HepG2 (cell line): ENCODE measurements around the gene CEP44. TPM values are rescaled to one million over a fixed set of nuclear protein-coding genes. Genes with fewer than 3 reads are reported as not detected.

Experiments
- ATAC-seq: fragments of 200-7000 bp; cut with Tn5 transposase; 3 replicates; pipeline ENCODE4 v1.9.1; 2020; ENCODE audit warnings: mild to moderate bottlenecking, moderate library complexity
- BruUV-seq: library from RNA; stranded (reverse); fragments of 400-500 nt; replicated peaks from 2 replicates; lab custom pipeline; 2021; lab: Mats Ljungman, UMichigan
- CTCF ChIA-PET: fragments of 300-600 bp; formaldehyde crosslinking; extraction: SDS; loops from one replicate; lab custom pipeline; 2021; ENCODE audit warnings: low total read pairs, inconsistent platforms, low intra/inter-chr PET ratio; lab: Yijun Ruan, JAX
- POLR2A ChIA-PET: fragments of 350-600 bp; sonication (Branson Sonifier 250); formaldehyde crosslinking; loops from one replicate; lab custom pipeline; 2020; ENCODE audit warnings: antibody characterized with exemption, inconsistent platforms; lab: Yijun Ruan, JAX
- DNase-seq: peaks from one replicate; pipeline ENCODE4 v3.0.0-alpha.2; 2015; ENCODE audit warnings: low spot score
- FAIRE-seq: peaks from 3 replicates; lab custom pipeline; 2011; peaks lifted over from hg19 to GRCh38; lab: Jason Lieb, UNC
- H2AFZ ChIP-seq: one replicate; pipeline ENCODE4 v1.6.1; 2011; ENCODE audit warnings: low read length, inconsistent platforms
- H3K27ac ChIP-seq: fragments of 300-600 bp; 3 replicates; pipeline ENCODE4 v1.8.0; 2011; ENCODE audit warnings: mixed run types, mild to moderate bottlenecking, mixed read lengths, low read length, inconsistent platforms; ENCODE audit not compliant: insufficient read depth; ENCODE audit errors: extremely low read length
- H3K27me3 ChIP-seq, 2 experiments: fragments of 200-600 bp in 1 of 2; 2 replicates in 1 of 2; 3 replicates in 1 of 2; pipeline versions ENCODE4 v1.6.0 to v1.8.0; 2011; ENCODE audit warnings: low read length in 2 of 2, mild to moderate bottlenecking in 2 of 2, moderate library complexity in 2 of 2, inconsistent platforms in 1 of 2; ENCODE audit not compliant: insufficient read depth in 2 of 2, control insufficient read depth in 1 of 2
- H3K36me3 ChIP-seq, 2 experiments: fragments of 200-600 bp in 1 of 2; replicated peaks in 1 of 2; 2 replicates in 1 of 2; 3 replicates in 1 of 2; pipeline versions ENCODE4 v1.5.1 to v1.8.0; 2011; ENCODE audit warnings: low read length in 2 of 2, inconsistent platforms in 1 of 2; ENCODE audit not compliant: insufficient read depth in 2 of 2, control insufficient read depth in 1 of 2
- H3K4me1 ChIP-seq: 2 replicates; pipeline ENCODE4 v1.5.1; 2012; ENCODE audit warnings: low read length, inconsistent platforms; ENCODE audit not compliant: insufficient read depth
- H3K4me2 ChIP-seq: 2 replicates; pipeline ENCODE4 v1.6.0; 2011; ENCODE audit warnings: low read depth, low read length, inconsistent platforms
- H3K4me3 ChIP-seq, 3 experiments: fragments of 200-600 bp in 1 of 3; sonication (generic), shearing (Covaris generic) in 1 of 3; replicated peaks in 1 of 3; 2 replicates each; pipeline ENCODE4 v1.5.1; 2011 to 2016; ENCODE audit warnings: low read length in 3 of 3, inconsistent platforms in 2 of 3, low read depth in 2 of 3, mild to moderate bottlenecking in 2 of 3, control low read depth in 1 of 3, mixed read lengths in 1 of 3; ENCODE audit not compliant: insufficient read depth in 1 of 3
- H3K79me2 ChIP-seq: one replicate; pipeline ENCODE4 v1.6.1; 2011; ENCODE audit warnings: low read length, inconsistent platforms; ENCODE audit not compliant: insufficient read depth
- H3K9ac ChIP-seq: 2 replicates; pipeline ENCODE4 v1.6.0; 2011; ENCODE audit warnings: mild to moderate bottlenecking, low read depth, low read length, inconsistent platforms; ENCODE audit not compliant: insufficient read depth
- H3K9me3 ChIP-seq: 2 replicates; pipeline ENCODE4 v1.5.1; 2012; ENCODE audit warnings: mild to moderate bottlenecking, low read length
- H4K20me1 ChIP-seq: 2 replicates; pipeline ENCODE4 v1.6.0; 2011; ENCODE audit warnings: inconsistent platforms, mild to moderate bottlenecking, low read length, moderate library complexity; ENCODE audit not compliant: insufficient read depth
- CBX2 ChIP-seq, 2 experiments: fragments of 200-600 bp in 1 of 2; sonication (generic); formaldehyde crosslinking in 1 of 2; IDR thresholded peaks; 2 replicates each; pipeline versions ENCODE4 v1.7.0 to v1.8.1; 2018 to 2022; ENCODE audit warnings: low read depth in 2 of 2, low read length in 1 of 2, mild to moderate bottlenecking in 1 of 2, missing genetic modification reagents in 1 of 2
- E2F5 ChIP-seq: sonication (generic); formaldehyde crosslinking; conservative IDR thresholded peaks from 2 replicates; pipeline ENCODE4 v1.4.0; 2020; ENCODE audit warnings: missing genetic modification reagents
- FOXP4 ChIP-seq: sonication (generic); formaldehyde crosslinking; IDR thresholded peaks from 2 replicates; pipeline ENCODE4 v1.4.0; 2020; ENCODE audit warnings: missing genetic modification reagents
- HOXA5 ChIP-seq: sonication (generic); formaldehyde crosslinking; IDR thresholded peaks from 2 replicates; pipeline ENCODE4 v1.4.0; 2020; ENCODE audit warnings: missing genetic modification reagents
- JUN ChIP-seq: sonication (generic); formaldehyde crosslinking; IDR thresholded peaks from 2 replicates; pipeline ENCODE4 v1.4.0; 2020; ENCODE audit warnings: mild to moderate bottlenecking, missing genetic modification reagents
- MXI1 ChIP-seq: IDR thresholded peaks from 3 replicates; pipeline ENCODE4 v1.6.1; 2012; ENCODE audit warnings: low read depth, low read length, inconsistent platforms, borderline replicate concordance
- PHF21A ChIP-seq: sonication (generic); formaldehyde crosslinking; IDR thresholded peaks from 2 replicates; pipeline ENCODE4 v1.5.0; 2020; ENCODE audit warnings: mild to moderate bottlenecking, missing genetic modification reagents
- SKI ChIP-seq: fragments of 450-650 bp; IDR thresholded peaks from one replicate; pipeline ENCODE4 v1.6.1; 2018; ENCODE audit warnings: mild to moderate bottlenecking; ENCODE audit not compliant: partially characterized antibody
- TBL1XR1 ChIP-seq: fragments of 150-350 bp; IDR thresholded peaks from 2 replicates; pipeline ENCODE4 v1.6.1; 2014; ENCODE audit warnings: borderline replicate concordance, low read length; ENCODE audit not compliant: partially characterized antibody
- TCF7L2 ChIP-seq: IDR thresholded peaks from 2 replicates; pipeline ENCODE4 v1.6.1; 2011; ENCODE audit warnings: mild to moderate bottlenecking, low read depth, low read length, moderate library complexity
- ZMYM2 ChIP-seq: sonication (generic); formaldehyde crosslinking; IDR thresholded peaks from 2 replicates; pipeline ENCODE4 v1.8.0; 2022; ENCODE audit warnings: mild to moderate bottlenecking, missing genetic modification reagents
- ZNF225 ChIP-seq: sonication (generic); formaldehyde crosslinking; IDR thresholded peaks from 2 replicates; pipeline ENCODE4 v1.4.0; 2020; ENCODE audit warnings: mild to moderate bottlenecking, missing genetic modification reagents
- ZNF296 ChIP-seq: sonication (generic); formaldehyde crosslinking; conservative IDR thresholded peaks from 2 replicates; pipeline ENCODE4 v1.5.0; 2020; ENCODE audit warnings: mild to moderate bottlenecking, missing genetic modification reagents
- ZNF367 ChIP-seq: sonication (generic); formaldehyde crosslinking; IDR thresholded peaks from 2 replicates; pipeline ENCODE4 v1.4.0; 2020; ENCODE audit warnings: missing genetic modification reagents, borderline replicate concordance
- ZNF589 ChIP-seq: sonication (generic); formaldehyde crosslinking; conservative IDR thresholded peaks from 2 replicates; pipeline ENCODE4 v1.8.0; 2022; ENCODE audit warnings: mild to moderate bottlenecking, moderate library complexity, missing genetic modification reagents
- ZNF839 ChIP-seq: sonication (generic); formaldehyde crosslinking; IDR thresholded peaks from 2 replicates; pipeline ENCODE4 v1.4.0; 2020; ENCODE audit warnings: missing genetic modification reagents, mild to moderate bottlenecking, borderline replicate concordance
- ZSCAN29 ChIP-seq: sonication (generic); formaldehyde crosslinking; conservative IDR thresholded peaks from 2 replicates; pipeline ENCODE4 v1.4.0; 2020; ENCODE audit warnings: mild to moderate bottlenecking, missing genetic modification reagents
- WGBS: methylation state at CpG from one replicate; pipeline ENCODE4 v1.1.6; 2017; ENCODE audit warnings: low lambda C conversion rate; 5-methylcytosine and 5-hydroxymethylcytosine counted together
- in situ Hi-C: cut with HindIII; loops from 2 replicates; pipeline ENCODE4 v1.10.0; 2017; ENCODE audit warnings: low pct_unique_long_range_greater_than_20kb; ENCODE audit not compliant: extremely low pct_ligation_motif_present
- intact Hi-C: fragments of 100-400 bp; cut with micrococcal nuclease; formaldehyde crosslinking; loops from one replicate; pipeline ENCODE4 v1.10.0; 2022; ENCODE audit not compliant: unreplicated experiment
- polyA plus RNA-seq, 8 experiments: library from polyadenylated mRNA; depleted of rRNA in 3 of 8; stranded (reverse) in 7 of 8; unstranded in 1 of 8; fragments of >200 nt; fragmentation: Illumina TruSeq in 4 of 8; extraction: Trizol in 4 of 8; gene quantifications; 2 replicates each; pipeline versions ENCODE4 v1.2.1 to v1.2.3, GENCODE V29; 2011 to 2016; ENCODE audit warnings: low read depth in 4 of 8, missing spikeins in 1 of 8, mixed read lengths in 1 of 8; ENCODE audit not compliant: insufficient read depth in 1 of 8
- total RNA-seq, 5 experiments: library from RNA; depleted of rRNA; stranded (reverse); fragments of >200 nt; fragmentation: Illumina TruSeq; extraction: Trizol; gene quantifications; 2 replicates each; pipeline ENCODE4 v1.2.3, GENCODE V29; 2016; ENCODE audit warnings: low read depth in 1 of 5

Gene CEP44
- total and polyA plus RNA-seq, 2 of the 13 experiments (the other 11 are each of a cell fraction or from before 2014, with no cell fraction given), result 5.5 to 11.9 TPM

- H3K9ac ChIP-seq, result no peak overlapping the region
- H2AFZ ChIP-seq, result no peak overlapping the region
- no peaks in the 10 kb centered on the region for H3K36me3 ChIP-seq
- no peaks in the 10 kb centered on the region; a peak in 1 of 5 replicates for H3K27me3 ChIP-seq
- no TSS peak for BruUV-seq
- no peak overlapping the region; the same call in 1 of the 2 replicates for H3K4me2 ChIP-seq
- intact Hi-C loops, result no loop called here
- no peak overlapping the region for H3K27ac ChIP-seq
- no peak overlapping the region for H3K4me3 ChIP-seq
- H3K9me3 ChIP-seq, result no peaks in the 10 kb centered on the region
- no peaks in the 10 kb centered on the region for H4K20me1 ChIP-seq
- FAIRE-seq (no peak), ATAC-seq (no peak), DNase-seq (no peak)
- CTCF ChIA-PET, result no interaction called here
- peaks cover 42% of the 10 kb centered on the region for H3K79me2 ChIP-seq
- in situ Hi-C loops, result no loop called here
- no peak for TF ChIP-seq ZNF839 (CRISPR knock-in tag)
- no peak for TF ChIP-seq TBL1XR1
- no peak for TF ChIP-seq PHF21A (CRISPR knock-in tag)
- no peak for TF ChIP-seq SKI
- TF ChIP-seq TCF7L2, result no peak
- POLR2A ChIA-PET, result no interaction called here
- WGBS, result 97% methylated on average over 5 of the region's 5 CpGs
- peaks cover 24% of the 10 kb centered on the region for H3K4me1 ChIP-seq
These were observed 2.5 kb upstream of the CEP44 start for GRCh38 chr4:174281182-174281737.

- ChIA-PET CTCF (no interaction called here), POLR2A (no interaction called here)
- FAIRE-seq, result no peak
- H3K27me3 ChIP-seq, result no peaks in the 10 kb centered on the region; a peak in 1 of 5 replicates
- no peak for ATAC-seq
- H2AFZ ChIP-seq, result no peak overlapping the region
- in situ Hi-C loops (no loop called here), intact Hi-C loops (loop anchor here (2.0 kb wide), 1 partner anchor 59 kb away; no protein-coding TSS in a partner anchor)
- H3K4me3 ChIP-seq, result peak overlapping the region in 1 of 3 experiments; percentile 95; a peak in 1 of 6 replicates
- peaks cover 25% of the 10 kb centered on the region for H3K4me1 ChIP-seq
- TF ChIP-seq HOXA5 (CRISPR knock-in tag) (no peak), ZNF367 (no peak), FOXP4 (CRISPR knock-in tag) (no peak), ZMYM2 (CRISPR knock-in tag) (no peak), ZSCAN29 (no peak), MXI1 (no peak), ZNF589 (CRISPR knock-in tag) (no peak), JUN (no peak), E2F5 (CRISPR knock-in tag) (no peak), CBX2 (IDR thresholded peaks at IDR 0.05; ENCODE audit: low read depth, low read length) (no peak), CBX2 (CRISPR knock-in tag; IDR thresholded peaks at IDR 0.05; ENCODE audit: low read depth) (no peak), ZNF225 (no peak), ZNF296 (CRISPR knock-in tag) (no peak)
- no peaks in the 10 kb centered on the region for H3K36me3 ChIP-seq
- H3K9me3 ChIP-seq, result no peaks in the 10 kb centered on the region
- no peaks in the 10 kb centered on the region for H4K20me1 ChIP-seq
- no TSS peak for BruUV-seq
- no peak overlapping the region for H3K9ac ChIP-seq
- no peak for DNase-seq
- H3K27ac ChIP-seq, result no peak overlapping the region
- peaks cover 45% of the 10 kb centered on the region for H3K79me2 ChIP-seq
- H3K4me2 ChIP-seq, result peak overlapping the region; percentile 73
These were observed 1.8 kb upstream of the CEP44 start for GRCh38 chr4:174281901-174282300.
